Epithelial cell of esophagus (primary cell): Measurements from ENCODE around the gene MPRIP.
"Not testable (repeated sequence)": the region's sequence is repeated elsewhere in the genome, so short reads cannot be mapped to it uniquely, and the experiment has no call there.

Experiments used
- DNase-seq: peaks from one replicate; pipeline ENCODE4 v3.0.0; 2010; ENCODE audit warnings: low read depth
- H3K4me3 ChIP-seq: 2 replicates; pipeline ENCODE4 v1.5.1; 2011; ENCODE audit warnings: mild to moderate bottlenecking, low read length, control low read depth
- TF ChIP-seq, protein P1 (sequence below): IDR thresholded peaks from 2 replicates; pipeline ENCODE4 v1.5.1; 2011; ENCODE audit warnings: low read depth, mild to moderate bottlenecking, low read length, control low read depth, inconsistent platforms; ENCODE audit not compliant: insufficient read depth; ENCODE audit errors: missing control alignments

Gene MPRIP, protein sequence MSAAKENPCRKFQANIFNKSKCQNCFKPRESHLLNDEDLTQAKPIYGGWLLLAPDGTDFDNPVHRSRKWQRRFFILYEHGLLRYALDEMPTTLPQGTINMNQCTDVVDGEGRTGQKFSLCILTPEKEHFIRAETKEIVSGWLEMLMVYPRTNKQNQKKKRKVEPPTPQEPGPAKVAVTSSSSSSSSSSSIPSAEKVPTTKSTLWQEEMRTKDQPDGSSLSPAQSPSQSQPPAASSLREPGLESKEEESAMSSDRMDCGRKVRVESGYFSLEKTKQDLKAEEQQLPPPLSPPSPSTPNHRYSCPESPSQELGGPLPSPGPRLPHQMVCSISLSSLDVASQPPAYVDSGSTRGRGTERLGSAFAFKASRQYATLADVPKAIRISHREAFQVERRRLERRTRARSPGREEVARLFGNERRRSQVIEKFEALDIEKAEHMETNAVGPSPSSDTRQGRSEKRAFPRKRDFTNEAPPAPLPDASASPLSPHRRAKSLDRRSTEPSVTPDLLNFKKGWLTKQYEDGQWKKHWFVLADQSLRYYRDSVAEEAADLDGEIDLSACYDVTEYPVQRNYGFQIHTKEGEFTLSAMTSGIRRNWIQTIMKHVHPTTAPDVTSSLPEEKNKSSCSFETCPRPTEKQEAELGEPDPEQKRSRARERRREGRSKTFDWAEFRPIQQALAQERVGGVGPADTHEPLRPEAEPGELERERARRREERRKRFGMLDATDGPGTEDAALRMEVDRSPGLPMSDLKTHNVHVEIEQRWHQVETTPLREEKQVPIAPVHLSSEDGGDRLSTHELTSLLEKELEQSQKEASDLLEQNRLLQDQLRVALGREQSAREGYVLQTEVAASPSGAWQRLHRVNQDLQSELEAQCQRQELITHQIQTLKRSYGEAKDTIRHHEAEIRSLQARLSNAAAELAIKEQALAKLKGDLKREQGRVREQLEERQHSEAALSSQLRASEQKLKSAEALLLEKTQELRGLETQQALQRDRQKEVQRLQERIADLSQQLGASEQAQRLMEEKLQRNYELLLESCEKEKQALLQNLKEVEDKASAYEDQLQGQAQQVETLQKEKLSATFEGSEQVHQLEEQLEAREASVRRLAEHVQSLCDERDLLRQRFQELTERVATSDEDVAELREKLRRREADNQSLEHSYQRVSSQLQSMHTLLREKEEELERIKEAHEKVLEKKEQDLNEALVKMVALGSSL (N-terminal part only)

DNA sequence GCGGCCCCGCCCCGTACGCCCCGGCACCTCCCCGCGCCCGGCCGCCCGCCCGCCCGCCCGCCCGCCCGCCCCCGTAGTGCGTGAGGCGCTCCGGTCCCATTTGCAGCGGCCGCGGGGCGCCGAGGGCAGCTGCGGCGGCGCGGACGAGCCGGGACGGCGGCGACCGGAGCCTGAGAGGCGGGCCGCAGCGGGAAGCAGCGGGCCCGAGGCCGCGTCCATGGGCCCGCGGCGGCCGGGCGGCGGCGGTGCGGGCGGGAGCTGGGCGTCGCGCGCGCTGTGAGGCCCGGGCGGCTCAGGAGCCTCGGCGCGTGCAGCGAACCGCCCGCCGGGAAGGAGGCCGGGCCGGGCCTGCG lies at the start of gene MPRIP:
Gene MPRIP, plus strand, starts transcription at position 74 of the 353 bp plus-strand sequence. CDS start 392 bp downstream, outside the sequence.
- TF ChIP-seq, protein P1, sequence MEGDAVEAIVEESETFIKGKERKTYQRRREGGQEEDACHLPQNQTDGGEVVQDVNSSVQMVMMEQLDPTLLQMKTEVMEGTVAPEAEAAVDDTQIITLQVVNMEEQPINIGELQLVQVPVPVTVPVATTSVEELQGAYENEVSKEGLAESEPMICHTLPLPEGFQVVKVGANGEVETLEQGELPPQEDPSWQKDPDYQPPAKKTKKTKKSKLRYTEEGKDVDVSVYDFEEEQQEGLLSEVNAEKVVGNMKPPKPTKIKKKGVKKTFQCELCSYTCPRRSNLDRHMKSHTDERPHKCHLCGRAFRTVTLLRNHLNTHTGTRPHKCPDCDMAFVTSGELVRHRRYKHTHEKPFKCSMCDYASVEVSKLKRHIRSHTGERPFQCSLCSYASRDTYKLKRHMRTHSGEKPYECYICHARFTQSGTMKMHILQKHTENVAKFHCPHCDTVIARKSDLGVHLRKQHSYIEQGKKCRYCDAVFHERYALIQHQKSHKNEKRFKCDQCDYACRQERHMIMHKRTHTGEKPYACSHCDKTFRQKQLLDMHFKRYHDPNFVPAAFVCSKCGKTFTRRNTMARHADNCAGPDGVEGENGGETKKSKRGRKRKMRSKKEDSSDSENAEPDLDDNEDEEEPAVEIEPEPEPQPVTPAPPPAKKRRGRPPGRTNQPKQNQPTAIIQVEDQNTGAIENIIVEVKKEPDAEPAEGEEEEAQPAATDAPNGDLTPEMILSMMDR = no peak
- DNase-seq = no peak
- H3K4me3 ChIP-seq = peak within 1 kb of the TSS; percentile 86

DNA sequence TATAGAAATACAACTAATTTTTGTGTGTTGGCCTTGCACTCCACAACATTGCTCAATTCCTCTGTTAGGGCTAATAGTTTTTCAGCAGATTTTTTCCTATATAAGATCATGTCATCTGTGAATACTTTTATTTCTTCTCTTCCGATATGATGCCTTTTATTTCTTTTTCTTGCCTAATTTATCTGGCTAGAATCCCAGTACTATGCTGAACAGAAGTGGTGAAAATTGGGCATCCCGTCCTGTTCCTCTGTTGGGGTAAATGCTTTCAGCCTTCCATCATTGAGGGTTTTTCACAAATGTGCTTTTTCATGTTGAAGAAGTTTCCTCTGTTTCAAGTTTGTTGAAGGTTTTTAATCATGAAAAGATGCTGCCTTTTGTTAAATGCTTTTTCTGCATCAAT lies 47.6 kb upstream of the MPRIP start:
- no peak overlapping the region for H3K4me3 ChIP-seq
- DNase-seq = no peak
- TF ChIP-seq, protein P1 = no peak

DNA sequence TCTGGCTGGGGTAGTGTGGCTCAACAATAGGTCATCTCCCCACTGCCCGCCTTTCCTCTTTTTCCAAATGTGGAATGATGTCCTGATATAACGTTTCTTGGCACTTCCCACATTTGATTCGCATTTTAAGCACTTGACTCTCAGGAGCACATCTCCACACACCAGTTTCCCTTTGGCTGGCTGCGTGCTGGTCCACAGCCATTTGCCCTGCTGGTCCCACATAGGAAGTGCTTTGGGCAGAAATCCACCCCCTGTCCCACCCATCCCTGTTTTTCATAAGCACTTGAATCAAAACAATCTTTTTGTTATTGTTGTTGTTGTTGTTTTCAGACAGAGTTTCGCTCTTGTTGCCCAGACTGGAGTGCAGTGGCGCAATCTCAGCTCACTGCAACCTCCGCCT lies 46.3 kb upstream of the MPRIP start:
- no peak overlapping the region for H3K4me3 ChIP-seq
- TF ChIP-seq, protein P1 = no peak
- DNase-seq = no peak

DNA sequence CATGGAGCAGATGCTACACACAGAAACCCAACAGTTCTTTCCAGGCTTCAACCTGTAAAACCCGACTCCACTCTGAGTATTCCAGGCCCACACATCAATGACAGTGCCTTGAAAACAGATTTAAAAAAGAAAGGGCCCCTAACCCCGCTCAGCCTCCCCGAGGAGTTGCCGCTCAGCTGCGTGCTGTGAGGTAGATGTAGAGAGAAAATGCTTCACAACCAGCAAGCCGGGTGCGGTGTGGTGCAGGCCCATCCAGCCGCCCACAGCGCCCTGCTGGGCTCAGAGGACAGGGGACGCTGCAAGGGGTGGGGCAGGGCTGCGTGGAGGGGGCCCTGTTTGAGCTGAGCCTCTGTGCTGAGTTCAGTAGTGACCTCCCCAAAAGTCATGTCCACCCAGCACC lies 45.5 kb upstream of the MPRIP start:
- not testable (repeated sequence) for DNase-seq, H3K4me3 ChIP-seq

DNA sequence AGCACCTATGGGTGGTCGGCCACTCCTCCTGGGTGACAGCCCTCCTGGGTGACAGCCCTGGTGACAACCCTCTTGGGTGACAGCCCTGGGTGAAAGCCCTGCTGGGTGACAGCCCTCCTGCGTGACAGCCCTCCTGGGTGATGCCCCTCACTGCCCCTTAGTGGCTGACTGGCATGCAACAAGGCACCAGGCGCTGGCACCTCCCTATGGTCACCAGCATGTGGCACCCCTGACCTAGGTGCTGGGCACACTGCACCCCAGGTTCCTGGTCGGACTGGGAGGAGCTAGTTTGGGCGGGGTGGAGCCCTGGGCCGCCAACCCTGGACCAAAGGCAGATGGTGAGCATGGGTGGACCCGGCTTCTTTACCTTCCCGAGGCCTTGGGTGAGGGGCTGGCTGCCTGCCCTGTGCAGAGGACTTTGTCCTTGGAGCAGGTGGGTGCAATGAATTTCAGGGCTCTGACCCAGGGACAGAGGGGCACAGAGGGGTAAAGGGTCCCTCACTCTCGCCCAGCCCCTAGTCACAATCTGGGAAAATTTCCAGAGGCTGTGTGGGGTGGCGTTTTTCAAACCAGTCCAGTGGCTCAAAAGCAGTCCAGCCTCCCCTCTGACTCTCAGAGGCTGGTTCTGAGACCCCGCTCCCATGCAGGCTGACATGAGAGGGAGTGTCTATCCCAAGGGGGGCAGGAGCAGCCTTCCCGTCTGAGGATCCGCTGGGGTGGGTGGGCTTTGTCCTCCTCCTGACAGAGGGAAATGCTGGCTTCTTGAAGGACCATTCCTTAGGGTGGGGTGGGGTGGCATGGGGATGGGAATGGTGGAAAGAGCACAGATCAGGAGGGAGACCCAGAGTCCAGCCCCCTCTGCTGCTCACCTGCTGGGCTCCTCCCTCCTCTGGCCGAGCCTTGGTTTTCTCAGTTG lies 44.5 kb upstream of the MPRIP start:
- TF ChIP-seq, protein P1 = no peak
- no peak for DNase-seq
- H3K4me3 ChIP-seq = no peak overlapping the region

DNA sequence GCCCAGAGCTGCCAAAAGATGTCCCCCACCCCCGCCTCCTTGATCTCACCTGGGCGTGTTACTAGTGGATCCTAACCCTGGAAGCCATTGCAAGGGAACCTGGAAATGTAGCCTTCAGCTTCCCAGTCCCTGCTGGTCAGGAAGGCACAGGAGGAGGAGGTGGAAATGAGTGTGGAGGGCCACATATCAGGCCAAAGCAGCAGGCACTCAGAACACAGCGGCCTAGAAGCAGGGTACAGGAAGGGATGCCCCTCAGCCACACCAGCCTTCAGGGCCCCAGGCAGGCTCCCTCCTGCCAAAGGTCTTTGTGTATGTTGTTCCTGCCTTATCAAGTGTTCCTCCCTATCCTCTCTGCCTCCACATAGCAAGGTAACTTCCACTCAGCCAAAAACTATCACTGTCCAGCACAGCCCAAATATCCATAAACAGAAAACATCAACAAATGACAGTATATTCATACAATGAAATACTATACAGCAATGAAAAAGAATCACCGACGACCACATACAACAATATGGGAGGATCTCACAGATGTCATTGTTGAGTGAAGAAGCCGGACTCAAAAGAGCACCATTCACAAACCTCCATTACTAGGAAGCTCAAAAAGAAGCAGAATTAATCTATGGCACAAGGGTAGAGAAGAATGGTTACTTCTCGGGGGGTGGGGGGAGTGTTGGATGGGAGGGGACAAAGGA lies 42.2 kb upstream of the MPRIP start:
- TF ChIP-seq, protein P1 = no peak
- no peak overlapping the region for H3K4me3 ChIP-seq
- DNase-seq = no peak
